Testis (tissue), 3 donors: ENCODE measurements around the gene GSTCD. TPM values are rescaled to one million over a fixed set of nuclear protein-coding genes. Genes with fewer than 3 reads are reported as not detected.
"Not testable (repeated sequence)": the region's sequence is repeated elsewhere in the genome, so short reads cannot be mapped to it uniquely, and the experiment has no call there.

Source experiments
- DNase-seq: peaks from one replicate; pipeline ENCODE4 v3.0.0-alpha.2; 2019
- H3K27ac ChIP-seq, 2 donors: fragments of 200-600 bp; sonication (generic); one replicate each; pipeline ENCODE4 v1.5.1; 2019
- H3K27me3 ChIP-seq: fragments of 200-600 bp; sonication (generic); one replicate; pipeline ENCODE4 v1.5.1; 2019
- H3K36me3 ChIP-seq: fragments of 200-600 bp; sonication (generic); one replicate; pipeline ENCODE4 v1.5.1; 2017; ENCODE audit warnings: low read depth; ENCODE audit errors: missing control alignments
- H3K4me1 ChIP-seq: fragments of 200-600 bp; sonication (generic); one replicate; pipeline ENCODE4 v1.5.1; 2019
- H3K4me3 ChIP-seq, 2 donors: fragments of 200-600 bp; sonication (generic); one replicate each; pipeline ENCODE4 v1.5.1; 2017 to 2019
- H3K9me3 ChIP-seq: fragments of 200-600 bp; sonication (generic); one replicate; pipeline ENCODE4 v1.5.1; 2017
- POLR2A ChIP-seq: fragments of 450-650 bp; IDR thresholded peaks from one replicate; pipeline ENCODE4 v1.6.1; 2017; ENCODE audit warnings: antibody characterized with exemption, mild to moderate bottlenecking, moderate library complexity
- WGBS, 2 donors: methylation state at CpG; one replicate each; pipeline ENCODE4 v1.1.5; 2018; 5-methylcytosine and 5-hydroxymethylcytosine counted together
- intact Hi-C: fragments of 100-400 bp; cut with DNase I; formaldehyde crosslinking; loops from one replicate; pipeline ENCODE4 v1.15.1; 2023; ENCODE audit warnings: low total_unique reads
- polyA plus RNA-seq: library from polyadenylated mRNA; stranded (reverse); fragments of 350-450 nt; fragmentation: Illumina TruSeq; extraction: RNeasy Lipid Tissue Mini Kit (QIAGEN cat#74804); gene quantifications from one replicate; pipeline ENCODE4 v1.2.3, GENCODE V29; 2014; ENCODE audit warnings: low read depth, low replicate concordance; ENCODE audit not compliant: insufficient read depth
- total RNA-seq, 2 donors: library from RNA; depleted of rRNA; stranded (reverse); fragments of >200 nt; gene quantifications; one replicate each; pipeline ENCODE4 v1.2.3, GENCODE V29; 2016
- TF ChIP-seq, protein P1 (sequence below), 3 experiments: fragments of 450-650 bp in 2 of 3; fragments of 200-600 bp in 1 of 3; sonication (generic) in 1 of 3; IDR thresholded peaks; one replicate each; pipeline ENCODE4 v1.5.1; 2016 to 2019; ENCODE audit warnings: antibody characterized with exemption in 3 of 3, mild to moderate bottlenecking in 2 of 3, moderate library complexity in 1 of 3

The GSTCD gene
- total and polyA plus RNA-seq, 3 donors from 2014 or later: 18.1 to 36.5 (median 19.3) TPM

DNA sequence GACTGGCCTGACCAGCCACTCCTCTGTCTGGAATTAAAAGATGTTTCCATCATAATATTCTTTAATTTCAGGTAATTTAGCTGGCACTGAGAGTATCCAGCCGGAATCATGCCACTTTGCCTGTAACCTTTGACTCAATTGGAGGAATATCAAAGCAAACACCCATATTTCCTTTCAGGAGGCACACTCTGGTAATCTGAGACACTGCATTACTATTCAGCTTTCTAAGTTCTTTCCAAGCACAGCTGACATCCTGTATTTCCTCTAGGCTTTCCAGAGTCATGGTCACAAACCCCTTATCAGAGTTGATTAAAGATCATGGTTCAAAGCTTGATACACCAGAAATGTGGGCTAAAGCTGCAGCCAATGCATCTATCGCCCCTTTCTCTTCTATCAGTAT, 29.4 kb upstream of the GSTCD start:
- Histone ChIP-seq H3K4me1 (no peaks in the 10 kb centered on the region), H3K9me3 (no peaks in the 10 kb centered on the region), H3K27me3 (no peaks in the 10 kb centered on the region), H3K4me3 (no peak overlapping the region), H3K36me3 (no peaks in the 10 kb centered on the region), H3K27ac (no peak overlapping the region)
- no peak for TF ChIP-seq POLR2A
- TF ChIP-seq, protein P1, sequence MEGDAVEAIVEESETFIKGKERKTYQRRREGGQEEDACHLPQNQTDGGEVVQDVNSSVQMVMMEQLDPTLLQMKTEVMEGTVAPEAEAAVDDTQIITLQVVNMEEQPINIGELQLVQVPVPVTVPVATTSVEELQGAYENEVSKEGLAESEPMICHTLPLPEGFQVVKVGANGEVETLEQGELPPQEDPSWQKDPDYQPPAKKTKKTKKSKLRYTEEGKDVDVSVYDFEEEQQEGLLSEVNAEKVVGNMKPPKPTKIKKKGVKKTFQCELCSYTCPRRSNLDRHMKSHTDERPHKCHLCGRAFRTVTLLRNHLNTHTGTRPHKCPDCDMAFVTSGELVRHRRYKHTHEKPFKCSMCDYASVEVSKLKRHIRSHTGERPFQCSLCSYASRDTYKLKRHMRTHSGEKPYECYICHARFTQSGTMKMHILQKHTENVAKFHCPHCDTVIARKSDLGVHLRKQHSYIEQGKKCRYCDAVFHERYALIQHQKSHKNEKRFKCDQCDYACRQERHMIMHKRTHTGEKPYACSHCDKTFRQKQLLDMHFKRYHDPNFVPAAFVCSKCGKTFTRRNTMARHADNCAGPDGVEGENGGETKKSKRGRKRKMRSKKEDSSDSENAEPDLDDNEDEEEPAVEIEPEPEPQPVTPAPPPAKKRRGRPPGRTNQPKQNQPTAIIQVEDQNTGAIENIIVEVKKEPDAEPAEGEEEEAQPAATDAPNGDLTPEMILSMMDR (IDR thresholded peaks at IDR 0.05): no peak
- intact Hi-C loops: no loop called here
- WGBS, 2 donors: 54 to 74% methylated on average over 2 of the region's 2 CpGs
- no peak for DNase-seq

DNA sequence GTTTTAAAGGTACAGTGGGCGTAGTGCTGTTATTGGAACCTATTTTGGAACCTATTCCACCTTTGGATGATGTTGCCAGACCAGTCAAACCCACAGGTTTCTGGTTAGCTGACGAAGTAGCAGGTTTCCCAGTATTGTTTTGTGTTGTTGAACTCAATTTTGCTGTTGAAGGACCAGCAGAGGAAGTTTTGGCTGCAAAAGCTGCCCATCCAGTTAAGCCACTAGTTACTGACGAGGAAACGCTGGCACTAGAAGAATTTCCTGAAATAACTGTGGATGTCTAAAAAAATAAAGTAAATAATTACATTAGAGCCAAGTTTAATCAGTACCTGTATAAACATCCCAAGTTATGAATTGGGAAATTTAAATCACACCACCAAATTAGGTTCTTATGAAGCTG, 25.5 kb upstream of the GSTCD start:
- no peak for DNase-seq
- no peak overlapping the region for H3K4me3 ChIP-seq
- H3K36me3 ChIP-seq: no peaks in the 10 kb centered on the region
- intact Hi-C loops: no loop called here
- 92 to 99% methylated on average over 4 of the region's 4 CpGs for WGBS, 2 donors
- H3K27me3 ChIP-seq: no peaks in the 10 kb centered on the region
- no peak overlapping the region for H3K27ac ChIP-seq
- no peaks in the 10 kb centered on the region for H3K9me3 ChIP-seq
- TF ChIP-seq, protein P1 (IDR thresholded peaks at IDR 0.05): no peak
- no peak for TF ChIP-seq POLR2A
- no peaks in the 10 kb centered on the region for H3K4me1 ChIP-seq

DNA sequence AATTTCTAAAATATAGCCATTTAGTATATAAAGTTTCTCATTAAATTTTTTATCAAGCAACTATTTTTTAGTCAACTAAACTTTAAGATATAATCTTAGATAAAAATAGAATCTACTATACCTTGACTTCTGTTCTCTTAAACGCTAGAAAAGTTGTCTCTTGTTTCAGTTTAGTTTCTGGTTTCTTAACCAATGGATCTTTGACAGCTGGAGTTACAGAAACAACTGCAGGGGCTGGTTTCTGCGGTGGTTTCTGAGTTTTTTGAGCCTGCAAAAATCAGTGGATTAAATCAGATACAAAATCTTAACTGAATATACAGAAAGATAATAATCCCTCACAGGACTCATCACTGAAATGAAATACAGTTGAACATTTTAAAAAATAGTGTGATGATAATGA, 22.0 kb upstream of the GSTCD start:
- TF ChIP-seq POLR2A: no peak
- TF ChIP-seq, protein P1 (IDR thresholded peaks at IDR 0.05): no peak
- H3K4me1 ChIP-seq: no peaks in the 10 kb centered on the region
- H3K9me3 ChIP-seq: no peaks in the 10 kb centered on the region
- 92% methylated on average over 2 of the region's 2 CpGs for WGBS, 2 donors
- no peaks in the 10 kb centered on the region for H3K36me3 ChIP-seq
- no peak overlapping the region for H3K4me3 ChIP-seq
- intact Hi-C loops: no loop called here
- no peaks in the 10 kb centered on the region for H3K27me3 ChIP-seq
- no peak for DNase-seq
- H3K27ac ChIP-seq: no peak overlapping the region

DNA sequence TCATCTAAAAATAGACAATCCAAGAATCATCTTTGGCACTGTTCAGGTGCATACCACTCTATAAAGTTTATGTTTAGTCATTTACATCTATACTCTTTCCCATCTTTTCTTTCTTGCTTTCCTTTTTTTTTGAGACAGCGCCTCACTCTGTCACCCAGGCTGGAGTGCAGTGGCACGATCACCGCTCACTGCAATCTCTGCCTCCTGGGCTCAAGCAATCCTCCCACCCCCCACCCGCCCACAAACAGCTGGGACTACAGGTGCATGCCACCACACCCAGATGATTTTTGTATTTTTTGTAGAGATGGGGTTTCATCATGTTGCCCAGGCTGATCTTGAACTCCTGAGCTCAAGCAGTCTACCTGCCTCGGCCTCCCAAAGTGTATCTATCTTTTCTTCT, 13.8 kb upstream of the GSTCD start:
- H3K27me3 ChIP-seq, H3K4me3 ChIP-seq, H3K27ac ChIP-seq, H3K4me1 ChIP-seq, DNase-seq, H3K36me3 ChIP-seq, H3K9me3 ChIP-seq, intact Hi-C loops: not testable (repeated sequence)
- WGBS, 2 donors: 94 to 96% methylated on average over 5 of the region's 5 CpGs

DNA sequence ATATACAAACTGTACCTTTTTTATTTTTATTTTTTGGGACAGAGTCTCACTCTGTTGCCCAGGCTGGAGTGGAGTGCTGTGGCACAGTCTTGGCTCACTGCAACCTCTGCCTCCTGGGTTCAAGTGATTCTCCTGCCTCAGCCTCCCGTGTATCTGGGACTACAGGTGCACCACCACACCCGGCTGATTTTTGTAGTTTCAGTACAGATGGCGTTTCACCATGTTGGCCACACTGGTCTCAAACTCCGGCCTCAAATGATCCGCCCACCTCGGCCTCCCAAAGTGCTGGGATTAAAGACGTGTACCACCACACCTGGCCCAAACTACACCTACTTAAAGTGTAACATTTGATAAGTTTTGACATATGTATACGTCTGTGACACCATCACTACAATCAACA, 12.8 kb upstream of the GSTCD start:
- intact Hi-C loops, H3K4me1 ChIP-seq, H3K27me3 ChIP-seq, H3K9me3 ChIP-seq, H3K36me3 ChIP-seq, H3K4me3 ChIP-seq, DNase-seq, H3K27ac ChIP-seq: not testable (repeated sequence)
- 92 to 94% methylated on average over 8 of the region's 8 CpGs for WGBS, 2 donors

DNA sequence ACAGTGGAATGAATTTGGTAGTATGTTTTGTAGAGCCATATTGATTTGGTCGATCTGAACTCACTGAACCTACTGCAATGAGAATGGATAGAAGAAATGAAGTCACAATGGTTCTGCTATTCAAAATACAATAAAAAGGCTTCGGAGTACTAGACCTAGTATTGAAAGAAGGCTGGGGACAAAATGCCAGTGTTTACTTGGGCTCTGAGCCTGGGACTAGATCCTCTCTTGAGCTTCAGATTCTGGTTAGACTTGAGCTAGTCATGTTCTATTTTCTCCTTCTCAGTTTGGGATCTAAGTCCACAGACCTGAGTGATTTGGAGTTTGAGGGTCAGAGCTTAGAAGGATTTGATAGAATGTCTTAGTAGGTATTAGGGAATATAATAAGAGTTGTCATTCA, 10.0 kb upstream of the GSTCD start:
- no peak for DNase-seq
- no peaks in the 10 kb centered on the region for H3K27me3 ChIP-seq
- no peak for TF ChIP-seq POLR2A
- TF ChIP-seq, protein P1 (IDR thresholded peaks at IDR 0.05): no peak
- 91 to 96% methylated on average over 2 of the region's 2 CpGs for WGBS, 2 donors
- H3K4me1 ChIP-seq: no peaks in the 10 kb centered on the region
- no peak overlapping the region for H3K4me3 ChIP-seq
- intact Hi-C loops: no loop called here
- no peaks in the 10 kb centered on the region for H3K36me3 ChIP-seq
- no peaks in the 10 kb centered on the region for H3K9me3 ChIP-seq
- no peak overlapping the region for H3K27ac ChIP-seq
